K562 (cell line): ENCODE results near the gene FERMT3.

ENCODE experiments used
- ELF1 ChIP-seq: fragments of 200-800 bp; sonication (Bioruptor generic); IDR thresholded peaks from 2 replicates; pipeline ENCODE4 v1.6.1; 2016; ENCODE audit warnings: missing genetic modification characterization, missing compliant biosample characterization
- ETV6 ChIP-seq, 3 experiments: fragments of 150-350 bp in 1 of 3; sonication (generic) in 1 of 3; formaldehyde crosslinking in 1 of 3; IDR thresholded peaks; 2 replicates each; pipeline versions ENCODE4 v1.6.1 to v1.8.0; 2014 to 2022; ENCODE audit warnings: borderline replicate concordance in 2 of 3, low read depth in 2 of 3, antibody characterized with exemption in 1 of 3, low read length in 1 of 3, mild to moderate bottlenecking in 1 of 3, missing genetic modification reagents in 1 of 3
- MAFK ChIP-seq: IDR thresholded peaks from 2 replicates; pipeline ENCODE4 v1.6.1; 2011; ENCODE audit warnings: low read length, improper control_type of control experiment
- MXI1 ChIP-seq: IDR thresholded peaks from 2 replicates; pipeline ENCODE4 v1.6.1; 2011; ENCODE audit warnings: low read depth, mild to moderate bottlenecking, improper control_type of control experiment, low read length
- POLR2A ChIP-seq: fragments of 450-650 bp; conservative IDR thresholded peaks from 2 replicates; pipeline ENCODE4 v1.6.1; 2016
- POLR2AphosphoS5 ChIP-seq: IDR thresholded peaks from 2 replicates; pipeline ENCODE4 v1.6.1; 2011; ENCODE audit warnings: mild to moderate bottlenecking, low read depth, low read length, moderate library complexity; ENCODE audit not compliant: control insufficient read depth, insufficient read depth
- SP2 ChIP-seq: IDR thresholded peaks from 2 replicates; pipeline ENCODE4 v1.6.1; 2011; ENCODE audit warnings: mild to moderate bottlenecking, low read depth, low read length, moderate library complexity; ENCODE audit not compliant: poor library complexity, severe bottlenecking; ENCODE audit errors: extremely low read depth
- TAF1 ChIP-seq: IDR thresholded peaks from 2 replicates; pipeline ENCODE4 v1.6.1; 2011; ENCODE audit warnings: mild to moderate bottlenecking, low read length, moderate library complexity; ENCODE audit not compliant: insufficient read depth, control insufficient read depth, severe bottlenecking; ENCODE audit errors: extremely low read depth
- TF ChIP-seq, protein P1 (sequence below): IDR thresholded peaks from 2 replicates; pipeline ENCODE4 v1.6.1; 2016; ENCODE audit warnings: missing genetic modification characterization, missing compliant biosample characterization
- TF ChIP-seq, protein P2 (sequence below): fragments of 450-650 bp; IDR thresholded peaks from 2 replicates; pipeline ENCODE4 v1.6.1; 2017; ENCODE audit warnings: mild to moderate bottlenecking, moderate library complexity
- TF ChIP-seq, protein P3 (sequence below), 3 experiments: IDR thresholded peaks in 2 of 3; conservative IDR thresholded peaks in 1 of 3; 2 replicates each; pipeline ENCODE4 v1.5.1; 2011 to 2012; ENCODE audit warnings: low read length in 3 of 3, mild to moderate bottlenecking in 3 of 3, control low read depth in 2 of 3, improper control_type of control experiment in 1 of 3, inconsistent platforms in 1 of 3, low read depth in 1 of 3, mixed read lengths in 1 of 3, moderate library complexity in 1 of 3; ENCODE audit not compliant: insufficient read depth in 2 of 3

DNA sequence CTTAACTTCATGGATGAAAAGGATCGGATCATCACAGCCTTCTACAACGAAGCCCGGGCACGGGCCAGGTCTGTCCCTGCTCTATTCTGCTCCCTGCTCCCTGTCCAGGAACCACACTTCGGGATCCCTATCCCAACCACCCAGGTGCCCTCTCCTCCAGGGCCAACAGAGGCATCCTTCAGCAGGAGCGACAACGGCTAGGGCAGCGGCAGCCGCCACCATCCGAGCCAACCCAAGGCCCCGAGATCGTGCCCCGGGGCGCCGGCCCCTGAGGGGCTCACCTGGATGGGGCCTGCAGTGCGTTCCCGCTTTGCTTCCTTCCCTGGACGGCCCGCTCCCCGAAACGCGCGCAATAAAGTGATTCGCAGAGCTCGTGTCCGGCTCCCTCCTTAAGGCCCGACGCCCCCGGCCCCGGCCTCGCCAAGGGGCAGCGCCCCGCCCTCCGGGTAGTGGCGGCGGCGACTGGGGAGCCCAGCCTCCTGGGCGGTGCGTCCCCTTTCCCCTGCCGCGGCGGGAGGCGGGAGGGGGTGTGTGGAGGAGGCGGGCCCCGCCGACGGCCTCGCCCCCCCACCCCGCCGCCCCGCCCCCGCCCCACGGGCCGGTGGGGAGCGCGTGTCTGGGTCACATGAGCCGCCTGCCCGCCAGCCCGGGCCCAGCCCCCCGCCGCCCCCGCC, 27.5 kb downstream of the FERMT3 start, which contains the start of gene VEGFB:
- TF ChIP-seq TAF1 (no peak), POLR2A (peak; percentile 47; the same call in 1 of the 2 replicates), POLR2AphosphoS5 (no peak), SP2 (no peak), ETV6 (IDR thresholded peaks at IDR 0.05; ENCODE audit: borderline replicate concordance in 1 of 2, low read depth in 2 of 2, low read length in 1 of 2) (no peak), ETV6 (CRISPR knock-in tag; IDR thresholded peaks at IDR 0.05; ENCODE audit: borderline replicate concordance) (no peak), ELF1 (tag) (no peak), MAFK (no peak), MXI1 (no peak)
- TF ChIP-seq, protein P1, sequence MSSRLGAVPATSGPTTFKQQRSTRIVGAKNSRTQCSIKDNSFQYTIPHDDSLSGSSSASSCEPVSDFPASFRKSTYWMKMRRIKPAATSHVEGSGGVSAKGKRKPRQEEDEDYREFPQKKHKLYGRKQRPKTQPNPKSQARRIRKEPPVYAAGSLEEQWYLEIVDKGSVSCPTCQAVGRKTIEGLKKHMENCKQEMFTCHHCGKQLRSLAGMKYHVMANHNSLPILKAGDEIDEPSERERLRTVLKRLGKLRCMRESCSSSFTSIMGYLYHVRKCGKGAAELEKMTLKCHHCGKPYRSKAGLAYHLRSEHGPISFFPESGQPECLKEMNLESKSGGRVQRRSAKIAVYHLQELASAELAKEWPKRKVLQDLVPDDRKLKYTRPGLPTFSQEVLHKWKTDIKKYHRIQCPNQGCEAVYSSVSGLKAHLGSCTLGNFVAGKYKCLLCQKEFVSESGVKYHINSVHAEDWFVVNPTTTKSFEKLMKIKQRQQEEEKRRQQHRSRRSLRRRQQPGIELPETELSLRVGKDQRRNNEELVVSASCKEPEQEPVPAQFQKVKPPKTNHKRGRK (tag) = no peak
- TF ChIP-seq, protein P2, sequence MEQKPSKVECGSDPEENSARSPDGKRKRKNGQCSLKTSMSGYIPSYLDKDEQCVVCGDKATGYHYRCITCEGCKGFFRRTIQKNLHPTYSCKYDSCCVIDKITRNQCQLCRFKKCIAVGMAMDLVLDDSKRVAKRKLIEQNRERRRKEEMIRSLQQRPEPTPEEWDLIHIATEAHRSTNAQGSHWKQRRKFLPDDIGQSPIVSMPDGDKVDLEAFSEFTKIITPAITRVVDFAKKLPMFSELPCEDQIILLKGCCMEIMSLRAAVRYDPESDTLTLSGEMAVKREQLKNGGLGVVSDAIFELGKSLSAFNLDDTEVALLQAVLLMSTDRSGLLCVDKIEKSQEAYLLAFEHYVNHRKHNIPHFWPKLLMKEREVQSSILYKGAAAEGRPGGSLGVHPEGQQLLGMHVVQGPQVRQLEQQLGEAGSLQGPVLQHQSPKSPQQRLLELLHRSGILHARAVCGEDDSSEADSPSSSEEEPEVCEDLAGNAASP = no peak
- TF ChIP-seq, protein P3, sequence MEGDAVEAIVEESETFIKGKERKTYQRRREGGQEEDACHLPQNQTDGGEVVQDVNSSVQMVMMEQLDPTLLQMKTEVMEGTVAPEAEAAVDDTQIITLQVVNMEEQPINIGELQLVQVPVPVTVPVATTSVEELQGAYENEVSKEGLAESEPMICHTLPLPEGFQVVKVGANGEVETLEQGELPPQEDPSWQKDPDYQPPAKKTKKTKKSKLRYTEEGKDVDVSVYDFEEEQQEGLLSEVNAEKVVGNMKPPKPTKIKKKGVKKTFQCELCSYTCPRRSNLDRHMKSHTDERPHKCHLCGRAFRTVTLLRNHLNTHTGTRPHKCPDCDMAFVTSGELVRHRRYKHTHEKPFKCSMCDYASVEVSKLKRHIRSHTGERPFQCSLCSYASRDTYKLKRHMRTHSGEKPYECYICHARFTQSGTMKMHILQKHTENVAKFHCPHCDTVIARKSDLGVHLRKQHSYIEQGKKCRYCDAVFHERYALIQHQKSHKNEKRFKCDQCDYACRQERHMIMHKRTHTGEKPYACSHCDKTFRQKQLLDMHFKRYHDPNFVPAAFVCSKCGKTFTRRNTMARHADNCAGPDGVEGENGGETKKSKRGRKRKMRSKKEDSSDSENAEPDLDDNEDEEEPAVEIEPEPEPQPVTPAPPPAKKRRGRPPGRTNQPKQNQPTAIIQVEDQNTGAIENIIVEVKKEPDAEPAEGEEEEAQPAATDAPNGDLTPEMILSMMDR (IDR thresholded peaks at IDR 0.05 in 2 of 3, conservative IDR thresholded peaks at IDR 0.05 in 1 of 3; ENCODE audit: insufficient read depth in 2 of 3, low read depth in 1 of 3, low read length in 3 of 3) = no peak
